ENCODE results near the gene PHC3. TPM values are rescaled to one million over a fixed set of nuclear protein-coding genes. Genes with fewer than 3 reads are reported as not detected.

PHC3 gene
- polyA plus RNA-seq, 1 donor from 2014 or later = 18.6 TPM

DNA sequence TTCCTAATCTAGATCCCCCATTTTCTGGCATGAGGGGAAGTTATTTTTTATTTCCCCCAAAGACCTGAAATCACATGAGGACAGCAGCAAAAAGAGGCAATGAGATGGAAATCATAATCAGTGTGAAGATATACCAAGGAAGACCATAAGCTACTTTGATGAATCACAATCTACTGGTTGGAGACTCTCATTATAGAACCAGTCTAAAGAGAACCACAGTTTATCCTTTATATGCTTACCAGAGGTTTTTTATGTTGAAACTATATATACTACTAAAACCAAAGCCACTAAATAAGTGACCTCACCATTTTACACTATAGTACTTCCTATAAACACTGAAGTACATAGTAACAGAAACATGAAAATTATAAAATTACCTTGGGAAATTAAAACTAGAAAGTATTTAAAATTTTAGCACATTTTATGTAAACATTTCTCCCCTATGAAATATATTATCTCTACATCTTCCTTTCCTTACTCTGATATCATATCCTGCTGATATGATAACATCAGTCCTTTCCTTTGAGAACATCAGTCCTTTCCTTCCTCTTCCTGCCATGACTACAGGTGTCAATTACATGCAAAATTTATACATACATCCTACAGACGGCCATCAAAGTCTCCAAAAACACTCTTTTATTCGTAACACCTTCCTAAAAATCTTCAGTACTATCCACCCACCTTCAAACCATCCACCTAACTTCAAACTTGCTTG, 71.8 kb downstream of the PHC3 start:
- H3K4me3 ChIP-seq (ENCODE audit: low read length) = no peak overlapping the region
- no peaks in the 10 kb centered on the region for H3K9me2 ChIP-seq (ENCODE audit: insufficient read depth, low read length)
- no peak for TF ChIP-seq SMC3 (conservative IDR thresholded peaks at IDR 0.05; ENCODE audit: poor library complexity)
- TF ChIP-seq, protein P1, sequence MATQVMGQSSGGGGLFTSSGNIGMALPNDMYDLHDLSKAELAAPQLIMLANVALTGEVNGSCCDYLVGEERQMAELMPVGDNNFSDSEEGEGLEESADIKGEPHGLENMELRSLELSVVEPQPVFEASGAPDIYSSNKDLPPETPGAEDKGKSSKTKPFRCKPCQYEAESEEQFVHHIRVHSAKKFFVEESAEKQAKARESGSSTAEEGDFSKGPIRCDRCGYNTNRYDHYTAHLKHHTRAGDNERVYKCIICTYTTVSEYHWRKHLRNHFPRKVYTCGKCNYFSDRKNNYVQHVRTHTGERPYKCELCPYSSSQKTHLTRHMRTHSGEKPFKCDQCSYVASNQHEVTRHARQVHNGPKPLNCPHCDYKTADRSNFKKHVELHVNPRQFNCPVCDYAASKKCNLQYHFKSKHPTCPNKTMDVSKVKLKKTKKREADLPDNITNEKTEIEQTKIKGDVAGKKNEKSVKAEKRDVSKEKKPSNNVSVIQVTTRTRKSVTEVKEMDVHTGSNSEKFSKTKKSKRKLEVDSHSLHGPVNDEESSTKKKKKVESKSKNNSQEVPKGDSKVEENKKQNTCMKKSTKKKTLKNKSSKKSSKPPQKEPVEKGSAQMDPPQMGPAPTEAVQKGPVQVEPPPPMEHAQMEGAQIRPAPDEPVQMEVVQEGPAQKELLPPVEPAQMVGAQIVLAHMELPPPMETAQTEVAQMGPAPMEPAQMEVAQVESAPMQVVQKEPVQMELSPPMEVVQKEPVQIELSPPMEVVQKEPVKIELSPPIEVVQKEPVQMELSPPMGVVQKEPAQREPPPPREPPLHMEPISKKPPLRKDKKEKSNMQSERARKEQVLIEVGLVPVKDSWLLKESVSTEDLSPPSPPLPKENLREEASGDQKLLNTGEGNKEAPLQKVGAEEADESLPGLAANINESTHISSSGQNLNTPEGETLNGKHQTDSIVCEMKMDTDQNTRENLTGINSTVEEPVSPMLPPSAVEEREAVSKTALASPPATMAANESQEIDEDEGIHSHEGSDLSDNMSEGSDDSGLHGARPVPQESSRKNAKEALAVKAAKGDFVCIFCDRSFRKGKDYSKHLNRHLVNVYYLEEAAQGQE (IDR thresholded peaks at IDR 0.05; ENCODE audit: borderline replicate concordance) = no peak
- TF ChIP-seq MXI1 (conservative IDR thresholded peaks at IDR 0.05; ENCODE audit: poor library complexity, severe bottlenecking) = no peak
- no peak for TF ChIP-seq RAD21 (conservative IDR thresholded peaks at IDR 0.05)
- TF ChIP-seq TAF1 (IDR thresholded peaks at IDR 0.05; ENCODE audit: low read depth) = no peak
- TF ChIP-seq EP300 (conservative IDR thresholded peaks at IDR 0.05; ENCODE audit: poor library complexity, severe bottlenecking) = no peak
- no peak for TF ChIP-seq EZH2 (IDR thresholded peaks at IDR 0.05; ENCODE audit: borderline replicate concordance, insufficient read depth, low read length, poor library complexity, severe bottlenecking)
- TF ChIP-seq, protein P2, sequence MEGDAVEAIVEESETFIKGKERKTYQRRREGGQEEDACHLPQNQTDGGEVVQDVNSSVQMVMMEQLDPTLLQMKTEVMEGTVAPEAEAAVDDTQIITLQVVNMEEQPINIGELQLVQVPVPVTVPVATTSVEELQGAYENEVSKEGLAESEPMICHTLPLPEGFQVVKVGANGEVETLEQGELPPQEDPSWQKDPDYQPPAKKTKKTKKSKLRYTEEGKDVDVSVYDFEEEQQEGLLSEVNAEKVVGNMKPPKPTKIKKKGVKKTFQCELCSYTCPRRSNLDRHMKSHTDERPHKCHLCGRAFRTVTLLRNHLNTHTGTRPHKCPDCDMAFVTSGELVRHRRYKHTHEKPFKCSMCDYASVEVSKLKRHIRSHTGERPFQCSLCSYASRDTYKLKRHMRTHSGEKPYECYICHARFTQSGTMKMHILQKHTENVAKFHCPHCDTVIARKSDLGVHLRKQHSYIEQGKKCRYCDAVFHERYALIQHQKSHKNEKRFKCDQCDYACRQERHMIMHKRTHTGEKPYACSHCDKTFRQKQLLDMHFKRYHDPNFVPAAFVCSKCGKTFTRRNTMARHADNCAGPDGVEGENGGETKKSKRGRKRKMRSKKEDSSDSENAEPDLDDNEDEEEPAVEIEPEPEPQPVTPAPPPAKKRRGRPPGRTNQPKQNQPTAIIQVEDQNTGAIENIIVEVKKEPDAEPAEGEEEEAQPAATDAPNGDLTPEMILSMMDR (IDR thresholded peaks at IDR 0.05; ENCODE audit: poor library complexity, severe bottlenecking) = no peak
- TF ChIP-seq POLR2AphosphoS5 (IDR thresholded peaks at IDR 0.05) = no peak
- H3K27me3 ChIP-seq (ENCODE audit: insufficient read depth, low read depth, low read length) = no peaks in the 10 kb centered on the region
- H3K36me3 ChIP-seq (ENCODE audit: insufficient read depth, low read length) = no peaks in the 10 kb centered on the region
- no peaks in the 10 kb centered on the region for H4K20me1 ChIP-seq (ENCODE audit: insufficient read depth)
- no peak overlapping the region for H2AFZ ChIP-seq (ENCODE audit: low read depth, low read length)
- no peaks in the 10 kb centered on the region for H3K9me3 ChIP-seq (ENCODE audit: low read length)
- H3F3A ChIP-seq (ENCODE audit: insufficient read depth, low read length, poor library complexity, severe bottlenecking) = no peaks in the 10 kb centered on the region
- no peak overlapping the region for H3K9ac ChIP-seq (ENCODE audit: low read length)
- H3K27ac ChIP-seq (ENCODE audit: low read length) = no peak overlapping the region
- H3K4me2 ChIP-seq (ENCODE audit: low read length) = no peak overlapping the region
- no peaks in the 10 kb centered on the region for H3K79me2 ChIP-seq (replicated peaks; ENCODE audit: insufficient read depth, low read length)

DNA sequence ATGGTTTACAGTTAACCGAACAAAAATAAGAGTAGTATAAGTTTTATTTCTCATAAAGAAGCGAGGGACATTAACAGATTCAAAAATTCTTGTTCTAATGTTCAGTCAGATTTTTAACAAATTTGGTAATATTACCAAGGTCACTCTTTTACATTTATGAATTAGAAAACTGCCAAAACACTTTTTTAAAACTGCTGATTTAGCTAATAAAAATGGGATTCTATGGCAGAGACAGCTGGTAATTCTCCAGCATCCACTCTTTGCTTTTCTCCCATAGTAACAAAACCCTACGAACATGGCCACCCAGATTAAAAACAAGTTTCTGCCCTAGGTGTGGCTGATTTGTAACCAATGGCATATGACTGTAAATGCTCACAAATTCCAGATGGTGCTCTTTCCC, 72.6 kb downstream of the PHC3 start:
- no peaks in the 10 kb centered on the region for H3K9me3 ChIP-seq (ENCODE audit: low read length)
- H3K4me3 ChIP-seq (ENCODE audit: low read length) = no peak overlapping the region
- no peaks in the 10 kb centered on the region for H3K9me2 ChIP-seq (ENCODE audit: insufficient read depth, low read length)
- no peaks in the 10 kb centered on the region for H4K20me1 ChIP-seq (ENCODE audit: insufficient read depth)
- H3K36me3 ChIP-seq (ENCODE audit: insufficient read depth, low read length) = no peaks in the 10 kb centered on the region
- no peaks in the 10 kb centered on the region for H3F3A ChIP-seq (ENCODE audit: insufficient read depth, low read length, poor library complexity, severe bottlenecking)
- no peaks in the 10 kb centered on the region for H3K27me3 ChIP-seq (ENCODE audit: insufficient read depth, low read depth, low read length)
- TF ChIP-seq RAD21 (conservative IDR thresholded peaks at IDR 0.05) (no peak), TAF1 (IDR thresholded peaks at IDR 0.05; ENCODE audit: low read depth) (no peak), POLR2AphosphoS5 (IDR thresholded peaks at IDR 0.05) (no peak), SMC3 (conservative IDR thresholded peaks at IDR 0.05; ENCODE audit: poor library complexity) (no peak), EP300 (conservative IDR thresholded peaks at IDR 0.05; ENCODE audit: poor library complexity, severe bottlenecking) (no peak), EZH2 (IDR thresholded peaks at IDR 0.05; ENCODE audit: borderline replicate concordance, insufficient read depth, low read length, poor library complexity, severe bottlenecking) (no peak), MXI1 (conservative IDR thresholded peaks at IDR 0.05; ENCODE audit: poor library complexity, severe bottlenecking) (no peak)
- TF ChIP-seq, protein P2 (IDR thresholded peaks at IDR 0.05; ENCODE audit: poor library complexity, severe bottlenecking) = no peak
- TF ChIP-seq, protein P1 (IDR thresholded peaks at IDR 0.05; ENCODE audit: borderline replicate concordance) = no peak
- no peak overlapping the region for H3K27ac ChIP-seq (ENCODE audit: low read length)
- H3K9ac ChIP-seq (ENCODE audit: low read length) = no peak overlapping the region
- H3K79me2 ChIP-seq (replicated peaks; ENCODE audit: insufficient read depth, low read length) = no peaks in the 10 kb centered on the region
- no peak overlapping the region for H2AFZ ChIP-seq (ENCODE audit: low read depth, low read length)
- H3K4me2 ChIP-seq (ENCODE audit: low read length) = no peak overlapping the region

All from neural cell (in vitro differentiated cells).